Esophagus squamous epithelium (tissue), 4 donors: ENCODE results near the gene PHF2.

Source experiments
- CTCF ChIP-seq, 6 experiments: fragments of 450-650 bp in 4 of 6; fragments of 200-600 bp in 2 of 6; sonication (generic) in 2 of 6; IDR thresholded peaks; one replicate each; pipeline ENCODE4 v1.5.1; 2016 to 2019; ENCODE audit warnings: antibody characterized with exemption in 6 of 6, mild to moderate bottlenecking in 4 of 6, moderate library complexity in 4 of 6
- POLR2A ChIP-seq, 4 donors: fragments of 450-650 bp; IDR thresholded peaks; one replicate each; pipeline ENCODE4 v1.6.1; 2017; ENCODE audit warnings: antibody characterized with exemption in 4 of 4, mild to moderate bottlenecking in 4 of 4, moderate library complexity in 3 of 4

- TF ChIP-seq CTCF (IDR thresholded peaks at IDR 0.05) (no peak), POLR2A (IDR thresholded peaks at IDR 0.05) (no peak)
These were observed 13.3 kb downstream of the PHF2 start for GRCh38 chr9:93589688-93590087.
